MM.1S (cell line): ENCODE data around the gene FOSL1.

Experiments
- EZH2 ChIP-seq: fragments of 300-600 bp; sonication (generic); optimal IDR thresholded peaks from 2 replicates; pipeline ENCODE3; 2017; ENCODE audit warnings: low read depth, mild to moderate bottlenecking, antibody characterized with exemption, low read length, mixed read lengths
- TF ChIP-seq, protein P1 (sequence below): fragments of 300-600 bp; sonication (generic); IDR thresholded peaks from 2 replicates; pipeline ENCODE4 v1.5.1; 2016; ENCODE audit warnings: antibody characterized with exemption, low read length, mixed read lengths

DNA sequence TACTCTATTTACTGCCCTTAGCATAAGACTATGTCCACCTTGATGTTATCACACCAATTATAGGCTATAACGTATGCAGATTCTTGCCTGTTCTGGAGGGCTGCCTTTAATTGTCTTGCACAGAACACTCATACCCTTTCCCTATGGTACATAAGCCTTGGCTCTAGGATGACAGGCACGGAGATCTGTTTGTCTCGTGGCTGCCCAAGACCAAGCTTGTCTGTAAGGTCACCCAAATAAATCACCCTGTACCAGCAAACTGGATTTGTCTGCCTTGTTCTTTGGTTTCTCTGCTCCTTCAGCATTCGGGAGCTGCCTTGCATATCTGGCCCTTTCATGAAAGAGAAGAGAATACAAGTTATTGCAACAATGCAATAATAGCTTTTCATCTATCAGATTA lies 37.6 kb upstream of the FOSL1 start:
- TF ChIP-seq, protein P1, sequence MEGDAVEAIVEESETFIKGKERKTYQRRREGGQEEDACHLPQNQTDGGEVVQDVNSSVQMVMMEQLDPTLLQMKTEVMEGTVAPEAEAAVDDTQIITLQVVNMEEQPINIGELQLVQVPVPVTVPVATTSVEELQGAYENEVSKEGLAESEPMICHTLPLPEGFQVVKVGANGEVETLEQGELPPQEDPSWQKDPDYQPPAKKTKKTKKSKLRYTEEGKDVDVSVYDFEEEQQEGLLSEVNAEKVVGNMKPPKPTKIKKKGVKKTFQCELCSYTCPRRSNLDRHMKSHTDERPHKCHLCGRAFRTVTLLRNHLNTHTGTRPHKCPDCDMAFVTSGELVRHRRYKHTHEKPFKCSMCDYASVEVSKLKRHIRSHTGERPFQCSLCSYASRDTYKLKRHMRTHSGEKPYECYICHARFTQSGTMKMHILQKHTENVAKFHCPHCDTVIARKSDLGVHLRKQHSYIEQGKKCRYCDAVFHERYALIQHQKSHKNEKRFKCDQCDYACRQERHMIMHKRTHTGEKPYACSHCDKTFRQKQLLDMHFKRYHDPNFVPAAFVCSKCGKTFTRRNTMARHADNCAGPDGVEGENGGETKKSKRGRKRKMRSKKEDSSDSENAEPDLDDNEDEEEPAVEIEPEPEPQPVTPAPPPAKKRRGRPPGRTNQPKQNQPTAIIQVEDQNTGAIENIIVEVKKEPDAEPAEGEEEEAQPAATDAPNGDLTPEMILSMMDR, result no peak
- TF ChIP-seq EZH2, result no peak
